Neural progenitor cell (in vitro differentiated cells): ENCODE data around the gene LMAN1L. TPM values are rescaled to one million over a fixed set of nuclear protein-coding genes. Genes with fewer than 3 reads are reported as not detected.

ENCODE experiments used
- DNase-seq: peaks from one replicate; pipeline ENCODE4 v3.0.0-alpha.2; 2016; ENCODE audit warnings: low spot score
- H2AFZ ChIP-seq: fragments of 200-600 bp; sonication (generic); replicated peaks from 2 replicates; pipeline ENCODE4 v1.6.1; 2016; ENCODE audit warnings: antibody characterized with exemption
- H3F3A ChIP-seq: fragments of 200-600 bp; sonication (generic); 2 replicates; pipeline ENCODE4 v1.6.1; 2016; ENCODE audit warnings: antibody characterized with exemption, low read depth
- H3K27ac ChIP-seq: fragments of 200-600 bp; sonication (generic); 2 replicates; pipeline ENCODE4 v1.5.1; 2016; ENCODE audit warnings: mild to moderate bottlenecking
- H3K27me3 ChIP-seq: fragments of 200-600 bp; sonication (generic); 2 replicates; pipeline ENCODE4 v1.6.1; 2016; ENCODE audit warnings: mild to moderate bottlenecking, moderate library complexity
- H3K36me3 ChIP-seq: fragments of 200-600 bp; sonication (generic); 2 replicates; pipeline ENCODE4 v1.5.1; 2016
- H3K4me1 ChIP-seq: fragments of 200-600 bp; sonication (generic); 2 replicates; pipeline ENCODE4 v1.6.1; 2016; ENCODE audit warnings: mixed run types
- H3K4me2 ChIP-seq: fragments of 200-600 bp; sonication (generic); 2 replicates; pipeline ENCODE4 v1.6.1; 2016
- H3K4me3 ChIP-seq: fragments of 200-600 bp; sonication (generic); 2 replicates; pipeline ENCODE4 v1.5.1; 2016
- H3K79me2 ChIP-seq: fragments of 200-600 bp; sonication (generic); 2 replicates; pipeline ENCODE4 v1.6.1; 2016; ENCODE audit warnings: low read depth
- H3K9ac ChIP-seq: fragments of 200-600 bp; sonication (generic); 2 replicates; pipeline ENCODE4 v1.6.1; 2016
- H3K9me3 ChIP-seq: fragments of 200-600 bp; sonication (generic); 2 replicates; pipeline ENCODE4 v1.5.1; 2016; ENCODE audit warnings: low read depth
- H4K20me1 ChIP-seq: fragments of 200-600 bp; sonication (generic); 2 replicates; pipeline ENCODE4 v1.6.1; 2016; ENCODE audit warnings: low read depth
- H3K27ac Mint-ChIP-seq: 3 replicates; pipeline ENCODE4 v1.8.0; 2021; ENCODE audit warnings: mixed read lengths
- H3K27me3 Mint-ChIP-seq: 2 replicates; pipeline ENCODE4 v1.8.0; 2022; ENCODE audit warnings: low read depth, mild to moderate bottlenecking, inconsistent platforms, moderate library complexity, mixed read lengths; ENCODE audit not compliant: insufficient read depth
- H3K36me3 Mint-ChIP-seq: 3 replicates; pipeline ENCODE4 v1.8.0; 2021; ENCODE audit warnings: mixed read lengths
- H3K4me1 Mint-ChIP-seq: 3 replicates; pipeline ENCODE4 v1.8.0; 2021; ENCODE audit warnings: mixed read lengths
- H3K4me3 Mint-ChIP-seq: 3 replicates; pipeline ENCODE4 v1.8.0; 2021; ENCODE audit warnings: mild to moderate bottlenecking, moderate library complexity, mixed read lengths
- H3K9me3 Mint-ChIP-seq: 3 replicates; pipeline ENCODE4 v1.8.0; 2020; ENCODE audit warnings: mixed read lengths
- EZH2 ChIP-seq: fragments of 200-600 bp; sonication (generic); IDR thresholded peaks from 2 replicates; pipeline ENCODE4 v1.6.1; 2017; ENCODE audit warnings: antibody characterized with exemption, mild to moderate bottlenecking, moderate library complexity
- EZH2phosphoT487 ChIP-seq: fragments of 200-600 bp; sonication (generic); IDR thresholded peaks from 2 replicates; pipeline ENCODE4 v1.6.1; 2017; ENCODE audit warnings: antibody characterized with exemption
- total RNA-seq: library from RNA; depleted of rRNA; stranded (reverse); fragments of >200 nt; gene quantifications from 2 replicates; pipeline ENCODE4 v1.2.3, GENCODE V29; 2015; ENCODE audit warnings: low replicate concordance
- TF ChIP-seq, protein P1 (sequence below): fragments of 200-600 bp; sonication (generic); IDR thresholded peaks from 2 replicates; pipeline ENCODE4 v1.5.1; 2017; ENCODE audit warnings: antibody characterized with exemption, mild to moderate bottlenecking

The LMAN1L gene
- total RNA-seq, 1 donor from 2014 or later = not detected

DNA sequence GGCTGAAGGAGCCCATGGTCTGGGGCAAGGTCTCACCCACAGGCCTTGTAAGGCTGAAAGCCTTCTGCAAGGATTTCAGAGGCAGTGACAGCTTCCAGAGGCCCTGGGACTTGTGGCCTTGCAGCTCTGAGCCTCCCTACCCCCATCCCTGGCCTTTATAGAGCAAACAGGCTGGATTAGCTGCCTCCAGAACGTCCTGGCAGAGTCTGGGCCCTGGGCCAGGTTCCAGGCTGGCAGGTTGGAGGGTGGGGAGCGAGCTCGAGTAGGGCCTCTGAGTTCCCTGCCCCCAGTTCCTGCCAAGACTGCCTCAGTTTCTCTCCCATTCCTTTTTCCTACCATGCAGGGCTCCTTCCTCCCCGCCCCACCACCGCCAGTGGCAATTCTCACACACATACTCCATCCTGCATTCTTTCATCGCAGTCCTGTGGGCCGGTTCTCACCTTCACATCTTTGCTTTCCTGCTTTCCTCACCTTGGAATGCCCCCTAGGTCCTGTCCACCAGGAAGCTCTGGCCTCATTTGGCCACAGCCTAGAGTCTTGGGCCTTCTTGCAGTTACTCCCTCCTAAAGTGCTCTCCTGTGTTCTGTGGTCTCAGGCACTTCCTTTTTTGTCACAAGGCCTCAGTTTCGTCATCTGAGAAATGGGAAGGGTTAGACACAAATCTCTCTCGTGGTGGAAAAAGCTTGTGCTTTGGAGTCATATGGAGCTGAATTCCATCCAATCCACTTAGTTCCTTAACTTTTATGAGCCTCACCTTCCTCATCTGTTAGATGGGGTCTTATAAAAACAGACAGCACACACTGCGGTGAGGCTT, 2.7 kb downstream of the LMAN1L start:
- Histone ChIP-seq H3K9me3 (no peaks in the 10 kb centered on the region), H2AFZ (no peak overlapping the region), H3K27ac (no peak overlapping the region), H3K4me1 (peaks cover under 1% of the 10 kb centered on the region), H3F3A (no peaks in the 10 kb centered on the region), H4K20me1 (no peaks in the 10 kb centered on the region), H3K27me3 (no peaks in the 10 kb centered on the region), H3K4me2 (no peak overlapping the region), H3K79me2 (no peaks in the 10 kb centered on the region), H3K9ac (no peak overlapping the region), H3K4me3 (no peak overlapping the region), H3K36me3 (no peaks in the 10 kb centered on the region)
- Mint-ChIP-seq H3K27ac (no peak overlapping the region), H3K36me3 (no peaks in the 10 kb centered on the region), H3K27me3 (peaks cover 15% of the 10 kb centered on the region), H3K4me3 (no peak overlapping the region), H3K4me1 (peaks cover 12% of the 10 kb centered on the region), H3K9me3 (peaks cover 2% of the 10 kb centered on the region)
- no peak for TF ChIP-seq EZH2phosphoT487
- TF ChIP-seq EZH2 = no peak
- TF ChIP-seq, protein P1, sequence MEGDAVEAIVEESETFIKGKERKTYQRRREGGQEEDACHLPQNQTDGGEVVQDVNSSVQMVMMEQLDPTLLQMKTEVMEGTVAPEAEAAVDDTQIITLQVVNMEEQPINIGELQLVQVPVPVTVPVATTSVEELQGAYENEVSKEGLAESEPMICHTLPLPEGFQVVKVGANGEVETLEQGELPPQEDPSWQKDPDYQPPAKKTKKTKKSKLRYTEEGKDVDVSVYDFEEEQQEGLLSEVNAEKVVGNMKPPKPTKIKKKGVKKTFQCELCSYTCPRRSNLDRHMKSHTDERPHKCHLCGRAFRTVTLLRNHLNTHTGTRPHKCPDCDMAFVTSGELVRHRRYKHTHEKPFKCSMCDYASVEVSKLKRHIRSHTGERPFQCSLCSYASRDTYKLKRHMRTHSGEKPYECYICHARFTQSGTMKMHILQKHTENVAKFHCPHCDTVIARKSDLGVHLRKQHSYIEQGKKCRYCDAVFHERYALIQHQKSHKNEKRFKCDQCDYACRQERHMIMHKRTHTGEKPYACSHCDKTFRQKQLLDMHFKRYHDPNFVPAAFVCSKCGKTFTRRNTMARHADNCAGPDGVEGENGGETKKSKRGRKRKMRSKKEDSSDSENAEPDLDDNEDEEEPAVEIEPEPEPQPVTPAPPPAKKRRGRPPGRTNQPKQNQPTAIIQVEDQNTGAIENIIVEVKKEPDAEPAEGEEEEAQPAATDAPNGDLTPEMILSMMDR = no peak
- DNase-seq = no peak

DNA sequence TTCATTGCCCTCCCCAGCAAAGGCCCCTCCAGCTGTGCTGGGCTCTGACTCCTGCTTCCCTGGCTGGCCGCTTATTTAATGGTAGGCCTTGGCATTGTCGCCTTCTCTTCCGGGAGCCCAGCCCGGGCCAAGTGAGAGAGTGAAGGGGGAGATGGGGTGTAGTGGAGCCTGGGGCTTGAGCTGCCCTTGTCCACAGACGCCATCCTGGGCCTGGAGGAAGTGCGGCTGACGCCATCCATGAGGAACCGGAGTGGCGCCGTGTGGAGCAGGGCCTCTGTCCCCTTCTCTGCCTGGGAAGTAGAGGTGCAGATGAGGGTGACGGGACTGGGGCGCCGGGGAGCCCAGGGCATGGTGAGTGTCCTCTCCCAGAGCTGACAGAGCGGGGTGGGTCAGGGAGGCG, 3.3 kb downstream of the LMAN1L start:
- Histone ChIP-seq H3K4me1 (peaks cover 6% of the 10 kb centered on the region), H3K27me3 (no peaks in the 10 kb centered on the region), H3K36me3 (no peaks in the 10 kb centered on the region), H4K20me1 (no peaks in the 10 kb centered on the region), H3K4me3 (no peak overlapping the region), H3K79me2 (no peaks in the 10 kb centered on the region), H3K27ac (no peak overlapping the region), H3F3A (peaks cover 5% of the 10 kb centered on the region), H3K4me2 (no peak overlapping the region), H3K9me3 (no peaks in the 10 kb centered on the region), H2AFZ (no peak overlapping the region), H3K9ac (no peak overlapping the region)
- H3K27ac Mint-ChIP-seq = no peak overlapping the region
- H3K9me3 Mint-ChIP-seq = peaks cover 2% of the 10 kb centered on the region
- peaks cover 16% of the 10 kb centered on the region for H3K4me1 Mint-ChIP-seq
- H3K36me3 Mint-ChIP-seq = no peaks in the 10 kb centered on the region
- no peak overlapping the region for H3K4me3 Mint-ChIP-seq
- DNase-seq = no peak
- peaks cover 15% of the 10 kb centered on the region for H3K27me3 Mint-ChIP-seq
- TF ChIP-seq, protein P1 = no peak
- TF ChIP-seq EZH2phosphoT487 (no peak), EZH2 (no peak)

DNA sequence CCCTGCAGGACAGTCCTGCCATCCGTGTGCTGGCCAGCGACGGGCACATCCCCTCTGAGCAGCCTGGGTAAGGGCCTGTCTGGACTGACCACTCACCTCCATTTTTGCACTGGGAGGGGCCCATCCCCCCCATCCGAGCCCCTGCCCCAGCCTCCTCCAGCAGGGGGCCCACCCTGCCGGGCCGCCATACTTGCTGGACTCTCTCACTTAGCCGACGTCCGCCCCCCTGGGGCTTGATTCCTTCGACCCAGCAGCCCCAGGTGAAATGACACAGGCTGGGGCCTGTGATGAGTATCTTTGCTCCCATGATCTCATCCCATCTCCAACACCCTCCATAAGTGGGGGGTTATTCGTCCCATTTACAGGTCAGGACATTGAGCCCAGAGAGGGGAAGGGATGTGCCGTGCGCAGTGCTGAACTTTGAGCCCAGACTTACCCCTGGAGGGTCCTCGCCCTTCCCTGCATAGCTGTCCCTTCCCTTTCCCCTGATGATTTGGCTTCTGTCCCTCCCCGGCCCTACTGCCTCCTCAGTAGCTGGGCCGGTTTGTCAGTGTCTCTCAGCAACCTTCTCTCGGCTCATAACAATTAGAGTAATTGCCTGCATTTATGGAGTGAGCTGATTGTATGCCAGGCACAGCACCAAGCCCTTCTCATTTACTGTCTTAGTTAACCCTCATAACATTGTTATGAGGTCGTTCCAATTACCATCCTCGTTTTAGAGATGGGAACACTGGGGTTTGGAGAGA, 4.2 kb downstream of the LMAN1L start:
- H3K4me3 Mint-ChIP-seq = no peak overlapping the region

More for the DNA sequence above, 4.2 kb downstream of the LMAN1L start:
- Histone ChIP-seq H4K20me1 (peaks cover 7% of the 10 kb centered on the region), H3K79me2 (no peaks in the 10 kb centered on the region), H3F3A (peaks cover 14% of the 10 kb centered on the region), H3K36me3 (no peaks in the 10 kb centered on the region), H3K9ac (no peak overlapping the region), H3K27me3 (no peaks in the 10 kb centered on the region), H3K9me3 (no peaks in the 10 kb centered on the region), H3K27ac (no peak overlapping the region), H3K4me2 (no peak overlapping the region), H3K4me3 (no peak overlapping the region), H3K4me1 (peaks cover 15% of the 10 kb centered on the region), H2AFZ (no peak overlapping the region)
- Mint-ChIP-seq H3K27ac (peak overlapping the region; percentile 68), H3K4me1 (peaks cover 24% of the 10 kb centered on the region), H3K27me3 (peaks cover 17% of the 10 kb centered on the region), H3K9me3 (peaks cover 2% of the 10 kb centered on the region), H3K36me3 (no peaks in the 10 kb centered on the region)
- TF ChIP-seq EZH2 (no peak), EZH2phosphoT487 (no peak)
- TF ChIP-seq, protein P1 = no peak
- DNase-seq = no peak
